Natural killer cell treated with Interleukin-12 subunit alpha and Interleukin-12 subunit beta and Interleukin-15 and Interleukin-18, amount 100 ng/mL, for 72 hours (primary cell): ENCODE measurements around the gene SAXO1. TPM values are rescaled to one million over a fixed set of nuclear protein-coding genes. Genes with fewer than 3 reads are reported as not detected.

ENCODE experiments used
- ATAC-seq, 2 donors: fragments of 150-1000 bp; cut with Tn5 transposase in 1 of 2; sonication (Bioruptor Pico), chemical (Tn5 transposase) in 1 of 2; 2 replicates each; pipeline ENCODE4 v1.10.0; 2021
- DNase-seq: peaks from one replicate; pipeline ENCODE4 v3.0.0; 2022; ENCODE audit warnings: low spot score
- H3K27ac Mint-ChIP-seq, 2 donors: 1 replicate in 1 of 2; 2 replicates in 1 of 2; pipeline ENCODE4 v1.8.0; 2022; ENCODE audit warnings: mixed read lengths in 2 of 2, mild to moderate bottlenecking in 1 of 2, moderate library complexity in 1 of 2
- H3K27me3 Mint-ChIP-seq, 2 donors: 1 replicate in 1 of 2; 2 replicates in 1 of 2; pipeline ENCODE4 v1.8.0; 2022; ENCODE audit warnings: mixed read lengths in 2 of 2
- H3K36me3 Mint-ChIP-seq: one replicate; pipeline ENCODE4 v1.8.0; 2022; ENCODE audit warnings: mixed read lengths
- H3K4me1 Mint-ChIP-seq, 2 donors: 1 replicate in 1 of 2; 2 replicates in 1 of 2; pipeline ENCODE4 v1.8.0; 2022; ENCODE audit warnings: low read depth in 2 of 2, mixed read lengths in 2 of 2, mild to moderate bottlenecking in 1 of 2
- H3K4me3 Mint-ChIP-seq: one replicate; pipeline ENCODE4 v1.8.0; 2022; ENCODE audit warnings: mixed read lengths
- H3K9me3 Mint-ChIP-seq: 2 replicates; pipeline ENCODE4 v1.8.0; 2022; ENCODE audit warnings: mixed read lengths
- total RNA-seq, 2 donors: library from RNA; stranded (reverse); gene quantifications; one replicate each; pipeline ENCODE4 v1.2.3, GENCODE V29; 2022

Gene SAXO1
- total RNA-seq, 2 donors from 2014 or later: not detected

- DNase-seq (no peak), ATAC-seq (no peak)
- no peak overlapping the region for H3K27ac Mint-ChIP-seq
- H3K4me1 Mint-ChIP-seq: no peaks in the 10 kb centered on the region
- peaks cover 8 to 32% of the 10 kb centered on the region in 2 donors for H3K27me3 Mint-ChIP-seq
- no peak overlapping the region for H3K4me3 Mint-ChIP-seq
- no peaks in the 10 kb centered on the region for H3K9me3 Mint-ChIP-seq
- H3K36me3 Mint-ChIP-seq: no peaks in the 10 kb centered on the region
Measured at GRCh38 chr9:18881758-18882157, 151.3 kb downstream of the SAXO1 start.

GRCh38 chr9:18877984-18878383 is 155.0 kb downstream of the SAXO1 start:
- ATAC-seq: no peak
- H3K9me3 Mint-ChIP-seq: peaks cover 6% of the 10 kb centered on the region

More at GRCh38 chr9:18877984-18878383, 155.0 kb downstream of the SAXO1 start:
- Mint-ChIP-seq H3K27ac (no peak overlapping the region), H3K36me3 (no peaks in the 10 kb centered on the region), H3K4me3 (no peak overlapping the region), H3K27me3 (peaks cover 10 to 37% of the 10 kb centered on the region in 2 donors), H3K4me1 (no peaks in the 10 kb centered on the region)
- DNase-seq: no peak

Other genes with a start within 250 kb of the SAXO1 start
- gene RRAGA, start 16.2 kb upstream of the SAXO1 start, total RNA-seq: 10 to 100 TPM; 39.5 to 77.1 TPM
- 10 to 100 TPM; 26.2 to 41.8 TPM for gene HAUS6, start 69.7 kb upstream of the SAXO1 start, total RNA-seq
- gene PLIN2, start 94.3 kb upstream of the SAXO1 start, total RNA-seq: 10 to 100 TPM; 57.2 to 88.0 TPM
- 10 to 100 TPM; 31.8 to 36.5 TPM for gene DENND4C, start 197.5 kb upstream of the SAXO1 start, total RNA-seq